ENCODE data around the gene C19orf47.

Gene C19orf47

DNA sequence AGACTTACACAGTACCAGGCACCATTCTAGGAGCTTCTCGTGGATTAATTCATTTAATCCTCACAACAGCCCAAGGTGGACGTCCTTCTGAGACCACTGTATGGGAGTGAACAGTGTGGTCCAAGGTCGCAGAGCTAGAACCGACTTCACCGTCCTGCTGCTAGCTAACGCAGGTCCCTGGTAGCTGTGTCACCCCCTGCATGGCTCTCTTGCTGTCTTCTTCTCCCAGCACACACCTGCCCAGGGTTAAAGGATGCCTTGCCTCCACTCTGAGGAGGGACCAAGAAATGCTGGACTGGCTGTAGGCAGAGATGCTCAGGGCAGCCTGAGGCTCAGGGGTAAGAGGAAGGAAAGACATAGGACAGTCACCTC, 66.0 kb downstream of the C19orf47 start:
- DNase-seq (ENCODE audit: low read depth in 2 of 2) = no peak

DNA sequence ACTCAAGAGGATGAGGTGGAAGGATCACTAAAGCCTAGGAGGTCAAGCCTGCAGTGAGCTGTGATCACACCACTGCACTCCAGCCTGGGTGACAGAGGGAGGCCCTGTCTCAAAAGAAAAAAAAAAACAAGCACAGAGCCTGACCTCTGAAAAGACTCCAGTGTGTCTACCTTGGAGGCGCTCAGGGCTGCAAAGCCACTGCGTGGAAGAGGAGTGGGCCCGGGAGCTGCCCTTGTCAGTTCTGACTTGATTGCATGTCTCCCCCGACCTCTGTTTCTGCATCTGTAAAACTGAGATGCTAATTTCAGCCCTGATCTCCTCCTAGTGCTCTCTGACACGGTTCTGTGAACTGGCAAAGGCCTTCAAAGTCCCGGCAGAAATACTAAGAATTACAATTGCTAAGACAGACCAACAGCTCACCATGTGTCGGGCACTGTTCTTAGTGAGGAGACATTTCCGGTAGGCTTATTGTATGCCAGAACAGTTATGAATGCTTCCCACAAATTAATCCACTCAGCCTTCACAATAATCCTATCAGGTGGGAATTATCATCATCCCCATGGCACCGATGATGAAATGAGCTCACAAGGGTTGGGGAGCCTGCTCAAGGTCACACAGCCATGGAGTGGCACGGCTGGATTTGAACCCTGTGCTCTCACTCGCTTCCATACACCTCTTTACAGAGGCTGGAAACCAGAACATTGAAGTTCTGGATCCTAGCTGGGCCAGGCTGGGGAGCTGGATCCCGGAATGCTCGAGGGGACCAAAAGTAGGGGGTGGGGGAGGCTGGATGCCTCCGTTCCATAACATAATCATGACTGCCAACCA, 66.6 kb downstream of the C19orf47 start:
- DNase-seq (ENCODE audit: low read depth in 2 of 2) = no peak

DNA sequence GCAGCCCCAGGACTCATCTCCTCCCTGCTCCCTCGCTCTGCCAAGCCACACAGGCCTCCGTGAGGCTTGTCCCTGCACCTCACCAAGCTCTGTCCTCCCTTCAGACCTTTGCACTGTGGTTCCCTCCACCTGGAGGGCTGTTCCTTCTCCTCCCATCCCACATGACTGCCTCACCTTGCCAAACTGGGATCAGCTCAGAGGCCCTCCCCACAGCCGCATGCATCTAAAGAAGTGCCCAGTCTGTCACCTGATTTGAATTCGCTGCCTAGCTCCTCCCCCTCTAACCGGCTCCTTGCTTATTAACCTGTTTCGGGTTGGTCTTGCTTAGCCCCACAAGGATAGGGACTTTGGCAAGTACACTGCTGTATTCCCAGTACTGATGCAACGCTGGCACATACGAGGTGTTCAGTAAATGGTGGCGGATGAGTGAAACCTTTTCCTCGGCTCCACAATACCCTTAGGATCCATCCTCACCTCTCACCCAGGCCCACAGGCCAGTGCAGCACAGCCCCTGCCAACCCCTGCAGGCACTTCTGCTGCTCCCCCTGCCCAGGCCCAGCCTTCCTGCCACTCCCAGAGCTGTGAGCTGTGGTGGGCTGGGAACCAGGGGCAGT, 67.5 kb downstream of the C19orf47 start:
- no peak for DNase-seq (ENCODE audit: low read depth in 2 of 2)

DNA sequence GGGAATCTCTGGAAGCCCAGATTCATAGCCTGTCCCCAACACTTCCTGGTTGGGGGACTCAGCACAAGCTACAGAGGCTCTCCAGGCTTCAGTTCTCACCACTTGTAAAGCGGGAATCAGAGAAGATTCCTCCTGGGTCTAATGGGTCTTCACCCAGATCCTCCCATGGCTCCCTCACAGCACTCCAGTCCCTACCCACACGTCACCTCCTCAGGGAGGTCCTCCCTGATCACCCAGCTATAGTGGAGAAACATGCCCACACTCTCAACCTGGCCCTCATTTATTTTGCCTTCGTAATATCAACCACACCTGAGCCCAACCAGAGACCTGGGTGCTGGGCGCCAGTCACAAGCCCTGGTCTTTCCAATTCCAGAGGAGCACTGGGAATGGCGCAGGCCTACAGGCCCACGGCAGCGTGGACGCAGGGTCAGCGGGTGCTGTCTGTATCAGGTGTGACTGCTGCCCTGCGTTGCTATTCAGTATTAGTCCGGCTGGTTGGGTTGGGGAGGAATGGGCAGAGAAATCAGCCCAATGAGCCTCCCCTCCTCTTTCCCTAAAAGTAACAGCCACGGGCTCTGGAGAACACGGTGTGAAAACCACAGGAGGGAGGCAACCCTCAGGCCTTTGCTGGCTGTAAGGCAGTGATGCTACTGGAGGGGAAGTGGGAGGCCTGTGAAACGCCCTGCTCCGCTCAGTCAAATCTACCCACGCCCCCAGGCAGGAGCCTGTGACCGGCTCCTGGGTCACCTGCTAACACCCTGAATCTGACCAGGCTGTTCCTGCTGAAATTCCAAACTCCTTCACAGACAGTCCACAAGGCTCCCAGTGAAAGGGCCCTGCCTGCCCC, 68.2 kb downstream of the C19orf47 start:
- no peak for DNase-seq (ENCODE audit: low read depth in 2 of 2)

DNA sequence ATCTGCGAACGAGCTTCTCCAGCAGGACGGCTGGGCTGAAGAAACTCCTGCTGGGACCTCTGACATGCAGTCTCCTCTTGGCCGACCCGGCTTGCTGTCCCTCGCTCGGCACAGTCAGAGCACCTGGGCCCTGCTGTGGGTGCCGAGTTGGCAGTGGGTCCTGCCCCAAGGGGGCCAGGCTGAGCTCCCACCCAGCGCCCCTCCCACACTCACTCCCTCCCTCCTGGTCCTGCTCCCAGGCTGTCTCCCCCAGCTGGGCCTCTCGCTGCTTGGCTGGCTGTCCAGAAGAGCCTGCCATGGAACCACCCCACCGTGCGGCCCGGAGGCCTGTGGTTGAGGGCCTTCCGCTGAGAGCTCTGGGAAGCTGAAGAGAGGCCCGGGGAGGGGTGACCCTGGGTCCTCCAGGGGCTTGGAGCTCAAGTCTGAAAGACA, 69.1 kb downstream of the C19orf47 start:
- no peak for DNase-seq (ENCODE audit: low read depth in 2 of 2)

DNA sequence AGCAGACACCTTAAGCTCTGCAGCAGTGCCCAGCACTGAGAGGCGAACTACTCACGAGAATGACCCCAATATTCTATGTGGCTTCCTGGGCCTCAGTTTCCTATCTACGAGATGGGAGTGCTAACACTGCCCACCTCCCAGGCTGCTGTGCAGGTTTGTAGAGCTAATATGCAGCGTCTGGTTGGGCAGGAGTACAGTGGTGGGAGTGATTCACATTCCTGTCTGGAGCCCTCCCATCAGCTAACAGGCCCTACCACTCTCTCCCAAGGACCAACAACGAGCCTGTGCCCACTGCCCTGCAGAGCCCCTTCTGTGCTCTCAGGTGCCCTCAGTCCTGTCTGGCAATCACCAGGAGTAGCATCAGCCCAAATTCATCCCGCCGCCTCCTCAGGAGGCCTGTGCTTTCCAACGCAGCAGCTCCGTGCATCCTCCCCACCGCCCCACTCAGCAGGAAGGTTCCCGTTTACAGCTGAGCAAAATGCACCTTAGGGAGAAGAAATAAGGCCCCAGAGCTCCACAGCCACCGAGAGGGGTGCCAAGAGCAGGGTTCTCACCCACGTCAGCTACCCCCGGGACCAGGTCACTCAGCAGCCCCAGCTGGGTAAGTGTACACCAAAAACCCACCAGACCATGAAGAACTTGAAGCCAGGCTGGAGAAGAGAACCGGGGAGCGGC, 69.7 kb downstream of the C19orf47 start:
- DNase-seq (ENCODE audit: low read depth in 2 of 2) = no peak

DNA sequence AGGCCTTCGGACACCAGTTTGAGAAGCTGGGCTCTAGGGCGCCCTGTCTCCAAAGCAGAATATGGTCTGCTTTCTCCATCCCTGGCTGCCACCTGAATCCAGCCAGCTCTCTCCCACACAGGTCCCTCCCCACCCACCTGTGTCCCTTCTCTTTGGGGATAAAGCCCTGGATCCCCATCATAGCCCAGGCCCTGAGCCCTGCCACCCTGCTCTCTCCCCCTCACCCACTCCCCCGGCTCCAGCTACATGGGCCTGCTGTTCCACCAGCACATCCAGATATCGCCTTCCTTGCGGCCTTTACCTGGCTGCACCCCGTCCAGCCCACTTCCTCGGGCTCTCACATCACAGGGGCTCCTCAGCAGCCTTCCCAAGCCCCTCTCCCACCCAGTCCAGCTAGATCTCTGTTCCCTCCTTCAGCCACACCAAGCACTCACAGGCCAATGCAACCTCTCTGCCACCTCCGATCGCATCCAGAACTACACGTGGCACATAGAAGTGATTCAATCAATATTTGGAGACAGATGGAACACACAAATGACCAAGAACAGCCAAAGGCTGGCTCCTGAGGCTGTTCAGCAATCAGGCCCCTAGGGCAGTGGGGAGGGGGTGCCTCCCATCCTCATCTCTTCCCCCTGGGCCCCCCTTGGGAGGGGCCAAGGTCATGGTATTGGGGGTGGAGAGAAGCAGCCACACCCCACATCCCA, 70.7 kb downstream of the C19orf47 start:
- DNase-seq (ENCODE audit: low read depth in 2 of 2) = no peak

DNA sequence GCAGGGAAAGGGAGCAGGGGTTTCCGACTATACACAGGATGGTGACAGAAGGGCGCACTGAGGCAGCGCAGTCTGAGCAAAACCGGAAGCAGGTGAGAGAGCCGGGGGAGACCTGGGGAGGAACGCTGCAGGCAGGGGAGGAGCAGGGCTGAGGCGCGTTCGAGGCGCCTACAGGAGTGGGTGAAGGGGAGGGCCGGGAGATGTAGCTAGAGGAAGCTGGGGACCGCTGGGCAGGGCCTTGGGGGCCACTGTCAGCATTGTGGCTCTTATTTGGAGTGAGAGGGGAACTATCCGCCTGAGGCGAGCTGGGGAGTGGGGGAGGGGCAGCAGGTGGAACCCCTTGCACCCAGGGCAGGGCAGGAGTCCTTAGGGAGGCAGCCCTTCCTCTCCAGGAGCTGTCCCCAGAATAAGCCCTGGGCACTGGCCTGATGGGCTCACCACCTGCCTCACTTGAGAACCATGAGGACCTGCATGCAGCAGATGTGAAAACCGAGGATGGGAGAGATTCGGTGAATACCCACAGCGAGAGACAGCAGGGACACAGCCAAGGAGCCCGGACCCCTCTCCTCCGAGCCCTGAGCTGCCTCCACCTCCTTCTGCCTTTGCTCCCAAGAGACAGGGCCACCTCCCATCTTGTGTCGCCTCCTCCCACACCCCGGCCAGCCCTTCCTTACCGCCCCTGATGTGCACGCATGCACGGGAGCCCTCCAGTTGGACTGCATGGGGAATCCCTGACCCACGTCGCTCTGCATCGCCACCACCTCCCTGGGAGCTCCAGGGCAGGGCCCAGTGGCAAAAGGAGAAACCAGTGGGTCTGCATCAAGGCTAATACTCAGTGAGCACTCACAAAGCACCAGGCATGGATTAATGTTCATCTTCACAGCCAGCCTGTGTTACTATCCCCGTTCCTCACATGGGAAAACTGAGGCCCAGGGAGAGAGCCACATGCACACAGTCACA, 73.3 kb downstream of the C19orf47 start:
- DNase-seq (ENCODE audit: low read depth in 2 of 2) = no peak

DNA sequence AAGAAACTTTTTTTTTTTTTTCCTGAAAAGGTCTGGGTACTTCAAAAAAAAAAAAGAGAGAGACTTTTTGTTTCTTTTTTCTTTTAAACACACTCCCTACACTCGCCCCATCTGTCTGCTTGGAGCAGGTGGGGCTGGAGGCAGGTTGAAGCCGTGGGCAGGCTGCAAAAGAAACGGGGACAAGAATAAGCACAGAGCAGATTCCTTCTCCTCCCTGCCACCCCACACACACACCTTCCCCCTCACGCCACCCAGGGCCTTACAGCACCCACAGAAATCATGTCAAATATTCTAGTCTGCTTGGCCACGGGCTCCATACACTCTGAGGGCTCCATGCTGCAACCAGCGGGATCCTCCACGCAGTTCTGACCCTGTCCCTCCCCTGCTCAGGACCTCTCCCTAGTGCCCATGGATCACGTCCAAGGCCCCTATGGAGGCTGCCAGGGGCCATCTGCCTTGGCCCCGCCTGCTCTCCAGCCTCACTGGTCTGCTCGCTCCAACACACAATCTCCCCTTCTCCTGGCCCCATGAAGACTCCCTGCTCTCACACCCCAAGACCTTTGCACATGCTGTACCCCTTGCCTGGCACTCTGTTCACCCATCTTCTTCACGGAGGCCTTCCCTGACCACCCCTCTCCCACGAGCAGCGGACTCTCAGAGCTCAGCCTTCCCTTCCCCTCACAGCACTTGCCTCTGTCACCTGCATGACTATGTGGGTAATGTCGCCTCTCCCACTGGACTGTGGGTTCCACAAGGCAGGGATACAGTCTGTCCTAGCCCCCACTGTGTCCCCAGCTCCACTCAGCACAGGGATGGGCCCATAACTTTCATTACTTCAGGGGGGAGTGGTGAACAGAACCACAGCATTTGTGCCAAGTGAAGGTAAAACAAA, 74.5 kb downstream of the C19orf47 start:
- no peak for DNase-seq (ENCODE audit: low read depth in 2 of 2)

DNA sequence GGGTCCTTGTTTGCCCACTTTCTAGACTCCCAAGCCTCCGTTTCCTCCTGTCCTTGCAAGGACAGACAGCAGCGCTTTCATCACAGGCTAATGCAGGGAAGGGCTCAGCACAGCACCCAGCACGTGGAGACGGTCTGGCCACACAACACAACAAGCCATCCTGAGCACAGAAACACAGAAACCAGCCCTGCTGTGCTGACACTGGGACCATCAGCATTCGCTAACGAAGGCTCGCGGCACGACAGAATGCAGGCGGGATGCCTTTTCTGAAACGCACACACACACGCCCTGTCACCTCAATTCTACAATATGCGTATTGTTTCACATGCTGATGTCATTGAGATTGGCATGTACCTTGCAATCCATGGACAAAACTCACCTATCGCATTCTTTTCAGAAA, 75.9 kb downstream of the C19orf47 start:
- DNase-seq (ENCODE audit: low read depth in 2 of 2) = no peak

DNA sequence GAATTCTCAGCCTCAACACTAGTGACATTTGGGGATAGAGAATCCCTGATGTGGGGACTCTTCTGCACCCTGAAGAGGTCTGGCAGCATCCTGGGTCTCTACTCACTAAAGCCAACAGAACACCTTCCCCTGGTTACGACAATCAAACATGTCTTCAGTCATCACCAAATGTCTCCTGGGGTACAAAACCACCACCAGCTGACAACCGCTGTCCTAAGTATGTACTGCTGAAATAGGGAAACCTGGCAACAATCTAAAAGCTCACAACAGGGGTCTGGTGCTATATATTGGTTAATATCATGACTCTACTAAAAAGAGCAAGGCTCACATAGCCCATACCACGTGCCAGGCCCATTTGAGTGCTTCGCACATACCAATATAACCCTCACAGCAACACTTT, 76.5 kb downstream of the C19orf47 start:
- DNase-seq (ENCODE audit: low read depth in 2 of 2) = no peak

DNA sequence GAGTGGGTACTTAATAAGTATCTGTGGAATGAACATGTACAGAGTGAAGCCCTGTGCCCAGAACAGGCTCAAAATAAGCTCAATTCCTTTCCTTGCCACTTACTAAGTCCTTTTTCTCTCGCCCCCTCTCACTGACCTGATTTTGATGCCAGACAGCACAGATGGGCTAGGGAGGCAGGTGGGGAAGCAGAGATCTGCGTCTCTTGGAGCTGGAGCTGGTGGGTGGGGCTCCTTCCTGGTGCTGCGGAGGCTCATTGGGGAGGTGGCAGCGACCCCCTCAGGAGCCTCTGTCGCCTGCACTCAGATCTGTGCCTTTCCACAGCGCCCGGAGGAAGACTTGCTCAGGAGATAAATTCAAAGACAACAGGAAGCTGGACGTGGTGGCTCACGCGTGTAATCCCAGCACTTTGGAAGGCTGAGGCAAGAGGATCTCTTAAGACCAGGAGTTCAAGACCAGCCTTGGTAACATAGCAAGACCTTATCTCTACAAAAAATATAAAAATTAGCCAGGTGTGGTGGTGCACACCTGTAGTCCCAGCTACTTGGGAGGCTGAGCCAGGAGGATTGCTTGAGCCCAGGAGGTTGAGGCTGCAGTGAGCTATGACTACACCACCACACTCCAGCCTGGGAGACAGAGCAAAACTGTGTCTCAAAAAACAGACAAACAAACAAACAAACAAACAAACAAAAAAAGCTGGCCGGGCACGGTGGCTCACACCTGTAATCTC, 77.7 kb downstream of the C19orf47 start:
- no peak for DNase-seq (ENCODE audit: low read depth in 2 of 2)
